Activated CD4-positive, alpha-beta T cell treated with anti-CD3 and anti-CD28 coated beads for 24 hours (primary cell): Measurements from ENCODE around the gene FAM236B.
"Not testable (repeated sequence)": the region's sequence is repeated elsewhere in the genome, so short reads cannot be mapped to it uniquely, and the experiment has no call there.

Source experiments
- DNase-seq, 2 donors: peaks; one replicate each; pipeline ENCODE4 v3.0.0-alpha.2; 2020; ENCODE audit warnings: low read depth in 2 of 2

Gene FAM236B

GRCh38 chrX:72782560-72782959, at the start of gene FAM236B:
FAM236B (minus strand) TSS chrX:72782660; CDS start chrX:72782560, 100 bp downstream.
- DNase-seq: not testable (repeated sequence)

- DNase-seq: not testable (repeated sequence)
Observed at GRCh38 chrX:72830701-72831100, 48.2 kb upstream of the FAM236B start.

GRCh38 chrX:72808110-72808509, 25.6 kb upstream of the FAM236B start, which contains the start of gene FAM236D:
FAM236D (minus strand) TSS chrX:72808210; CDS start chrX:72808110, 100 bp downstream.
- not testable (repeated sequence) for DNase-seq

GRCh38 chrX:72790390-72790789, 7.9 kb upstream of the FAM236B start:
- DNase-seq: not testable (repeated sequence)

GRCh38 chrX:72788142-72788541, 5.7 kb upstream of the FAM236B start:
- DNase-seq: not testable (repeated sequence)

GRCh38 chrX:72783964-72784363, 1.5 kb upstream of the FAM236B start:
- not testable (repeated sequence) for DNase-seq

GRCh38 chrX:72783365-72783936, 991 bp upstream of the FAM236B start:
- DNase-seq: not testable (repeated sequence)

- DNase-seq: not testable (repeated sequence)
Observed at GRCh38 chrX:72778146-72778545, 4.3 kb downstream of the FAM236B start.

- not testable (repeated sequence) for DNase-seq
Observed at GRCh38 chrX:72777467-72777790, 5.0 kb downstream of the FAM236B start.

GRCh38 chrX:72776653-72777466, 5.6 kb downstream of the FAM236B start, which contains the start of gene DMRTC1B:
DMRTC1B (plus strand) TSS chrX:72776890; CDS start chrX:72845136, 68,246 bp downstream.
- not testable (repeated sequence) for DNase-seq

GRCh38 chrX:72760454-72760853, 22.0 kb downstream of the FAM236B start:
- DNase-seq: not testable (repeated sequence)

- not testable (repeated sequence) for DNase-seq
Observed at GRCh38 chrX:72748545-72748944, 33.9 kb downstream of the FAM236B start.

- not testable (repeated sequence) for DNase-seq
Observed at GRCh38 chrX:72745546-72745945, 36.9 kb downstream of the FAM236B start.

GRCh38 chrX:72735561-72735960, 46.9 kb downstream of the FAM236B start:
- no peak for DNase-seq

GRCh38 chrX:72733636-72734035, 48.8 kb downstream of the FAM236B start:
- DNase-seq: not testable (repeated sequence)
